H1 (cell line): ENCODE measurements around the gene LRRC15. TPM values are rescaled to one million over a fixed set of nuclear protein-coding genes. Genes with fewer than 3 reads are reported as not detected.

Experiments used
- BRCA1 ChIP-seq: IDR thresholded peaks from 2 replicates; pipeline ENCODE4 v1.6.1; 2012; ENCODE audit warnings: low read depth, low read length, improper control_type of control experiment
- CBX8 ChIP-seq: fragments of 300-800, 300-1000 bp; sonication (generic); IDR thresholded peaks from 2 replicates; pipeline ENCODE4 v1.7.1; 2016; ENCODE audit warnings: low read depth, low read length, borderline replicate concordance
- CEBPB ChIP-seq: IDR thresholded peaks from 2 replicates; pipeline ENCODE4 v1.6.1; 2012; ENCODE audit warnings: low read depth, low read length
- CREB1 ChIP-seq: IDR thresholded peaks from 2 replicates; pipeline ENCODE4 v1.6.1; 2012; ENCODE audit warnings: inconsistent platforms
- JUN ChIP-seq: IDR thresholded peaks from 2 replicates; pipeline ENCODE4 v1.6.1; 2011; ENCODE audit warnings: low read depth, mild to moderate bottlenecking, improper control_type of control experiment, low read length
- SRF ChIP-seq: IDR thresholded peaks from 2 replicates; pipeline ENCODE4 v1.6.1; 2011; ENCODE audit warnings: mild to moderate bottlenecking, low read depth, low read length, moderate library complexity
- TCF12 ChIP-seq: IDR thresholded peaks from 2 replicates; pipeline ENCODE4 v1.6.1; 2011; ENCODE audit warnings: low read depth, mild to moderate bottlenecking, low read length
- polyA plus RNA-seq, 7 experiments: library from polyadenylated mRNA; depleted of rRNA in 3 of 7; stranded (reverse) in 5 of 7; unstranded in 2 of 7; fragments of >200 nt in 5 of 7; fragments of 200-250 nt in 2 of 7; gene quantifications; 1 replicate in 5 of 7; 2 replicates in 1 of 7; 4 replicates in 1 of 7; pipeline versions ENCODE4 v1.2.1 to v1.2.3, GENCODE V29; 2011 to 2013; ENCODE audit warnings: missing spikeins in 2 of 7, mixed read lengths in 2 of 7
- total RNA-seq: library from RNA; stranded (reverse); fragmentation: NEBNext Ultra II Directional; extraction: Animal tissue kit (Norgen Biotek cat#: 25700); gene quantifications from 2 replicates; pipeline ENCODE4 v1.2.1, GENCODE V29; 2021

LRRC15 gene
- total and polyA plus RNA-seq, 2 of the 8 experiments (the other 6 are each of a cell fraction or from before 2014, with no cell fraction given): 0.15 to 0.37 TPM

DNA sequence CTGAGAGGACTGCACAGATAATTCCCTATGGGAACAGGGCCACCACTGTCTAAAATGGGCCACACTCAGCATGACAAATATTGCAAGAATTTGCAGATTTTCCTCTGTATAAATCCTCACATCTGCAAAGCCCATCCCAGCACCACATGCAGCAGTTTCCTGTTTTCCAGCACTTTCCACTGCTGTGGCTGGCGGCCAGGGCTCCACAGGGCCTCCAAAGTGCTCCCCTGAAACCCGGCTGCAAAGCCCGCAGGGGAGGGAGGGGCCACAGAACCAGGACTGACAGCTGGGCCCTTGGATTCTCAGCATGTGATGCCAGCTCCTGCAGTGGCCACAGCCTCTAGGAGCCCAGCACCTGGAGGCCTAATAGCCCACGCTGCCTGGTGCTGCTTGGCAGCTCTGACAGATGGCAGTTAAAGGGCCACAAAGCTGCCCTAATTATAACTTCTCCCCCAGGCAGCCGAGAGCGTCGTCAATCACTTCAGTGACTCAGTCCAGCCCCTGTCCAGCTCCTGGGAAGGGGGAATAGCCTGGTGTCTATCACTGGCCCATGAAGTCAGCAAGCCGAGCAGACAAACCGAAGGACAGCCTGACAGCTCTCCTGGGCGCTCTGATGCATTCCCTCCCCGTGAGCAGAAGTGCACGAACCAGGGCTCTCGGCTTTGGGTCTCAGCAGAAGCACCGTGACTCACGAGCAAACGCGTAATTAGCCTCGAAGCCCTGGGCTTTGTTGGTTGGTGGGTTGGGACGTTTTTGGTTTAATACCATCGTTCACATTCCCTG is 4.7 kb downstream of the LRRC15 start (continued):
- TF ChIP-seq CBX8 (no peak), SRF (no peak), TCF12 (no peak), BRCA1 (no peak), CREB1 (no peak), CEBPB (no peak), JUN (no peak)
